ENCODE measurements around the gene RFESD.

The RFESD gene

GRCh38 chr5:95646569-95647431 lies at the start of gene RFESD:
Gene RFESD, plus strand, starts transcription at chr5:95646777. Its CDS starts 5,495 bp downstream, at chr5:95652272.
- peak; percentile 93 to 97 for DNase-seq (ENCODE audit: low read depth in 2 of 2)

DNA sequence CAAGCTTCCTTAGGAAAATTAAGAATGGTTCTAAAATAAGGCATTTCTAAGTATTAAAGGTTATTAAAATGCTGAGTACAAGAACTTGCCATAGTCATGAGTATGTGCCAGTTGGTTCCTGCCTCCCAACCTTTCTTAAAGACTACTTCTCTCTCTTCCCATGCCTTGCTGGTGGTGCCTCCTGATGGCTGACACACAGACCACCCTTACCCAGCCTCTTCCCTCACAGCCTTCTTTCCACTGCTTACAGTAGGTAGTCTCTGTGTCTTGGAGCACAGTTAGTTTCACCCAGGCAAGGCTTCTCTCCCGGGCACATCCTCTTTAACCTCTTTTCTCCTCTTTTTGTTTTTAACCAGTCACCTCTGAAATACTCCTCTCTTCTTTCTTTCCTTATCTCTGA lies 47.3 kb upstream of the RFESD start:
- no peak for DNase-seq (ENCODE audit: low read depth in 2 of 2)

GRCh38 chr5:95600557-95600956 lies 46.0 kb upstream of the RFESD start:
- DNase-seq (ENCODE audit: low read depth in 2 of 2) = no peak

- DNase-seq (ENCODE audit: low read depth in 2 of 2) = no peak
Measured at GRCh38 chr5:95605786-95606185, 40.8 kb upstream of the RFESD start.

GRCh38 chr5:95606419-95606818 lies 40.2 kb upstream of the RFESD start:
- DNase-seq (ENCODE audit: low read depth in 2 of 2) = no peak

DNA sequence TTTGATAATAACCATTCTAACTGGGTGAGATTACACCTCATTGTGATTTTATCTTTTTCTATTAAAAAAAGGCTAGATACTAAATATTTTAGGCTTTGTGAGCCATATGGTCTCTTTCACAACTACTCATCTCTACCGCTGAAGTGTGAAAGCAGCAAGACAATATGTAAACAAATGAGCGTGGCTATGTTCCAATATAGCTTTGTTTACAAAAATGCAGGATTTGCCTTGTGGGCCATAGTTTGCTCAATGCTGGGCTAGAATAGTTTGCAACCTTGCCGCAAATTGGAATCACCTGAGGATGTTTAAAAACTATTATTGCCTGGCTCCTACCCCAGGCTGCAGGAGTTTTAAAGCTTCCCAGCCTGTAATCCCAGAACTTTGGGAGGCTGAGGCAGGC lies 36.9 kb upstream of the RFESD start:
- DNase-seq (ENCODE audit: low read depth in 2 of 2) = no peak

DNA sequence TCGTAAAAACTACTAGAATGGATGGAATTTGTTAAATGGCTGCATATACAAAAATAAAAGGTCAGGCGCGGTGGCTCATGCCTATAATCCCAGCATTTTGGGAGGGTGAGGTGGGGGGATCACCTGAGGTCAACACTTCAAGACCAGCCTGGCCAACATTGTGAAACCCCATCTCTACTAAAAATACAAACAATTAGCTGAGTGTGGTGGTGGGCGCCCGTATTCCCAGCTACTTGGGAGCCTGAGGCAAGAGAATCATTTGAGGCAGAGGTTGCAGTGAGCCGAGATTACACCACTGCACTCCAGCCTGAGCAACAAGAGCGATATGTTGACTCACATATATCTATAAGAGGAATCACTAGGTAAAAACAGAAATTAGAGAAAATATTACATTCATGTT lies 36.0 kb upstream of the RFESD start:
- DNase-seq (ENCODE audit: low read depth in 2 of 2) = no peak

- no peak for DNase-seq (ENCODE audit: low read depth in 2 of 2)
Measured at GRCh38 chr5:95611396-95611795, 35.2 kb upstream of the RFESD start.

GRCh38 chr5:95613514-95613913 lies 33.1 kb upstream of the RFESD start:
- DNase-seq (ENCODE audit: low read depth in 2 of 2) = no peak

DNA sequence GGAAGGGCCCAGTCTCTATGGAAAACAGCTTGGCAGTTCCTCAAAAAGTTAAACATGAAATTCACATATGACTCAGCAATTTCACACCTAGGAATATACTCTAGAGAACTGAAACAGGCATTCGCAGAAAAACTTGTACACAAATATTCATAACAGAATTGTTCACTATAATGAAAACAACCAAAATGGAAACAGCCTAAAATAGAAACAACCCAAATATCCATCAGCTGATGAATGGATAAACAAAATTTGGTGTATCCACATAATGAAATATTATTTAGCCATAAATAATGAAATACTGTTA lies 31.5 kb upstream of the RFESD start:
- DNase-seq (ENCODE audit: low read depth in 2 of 2) = no peak

DNA sequence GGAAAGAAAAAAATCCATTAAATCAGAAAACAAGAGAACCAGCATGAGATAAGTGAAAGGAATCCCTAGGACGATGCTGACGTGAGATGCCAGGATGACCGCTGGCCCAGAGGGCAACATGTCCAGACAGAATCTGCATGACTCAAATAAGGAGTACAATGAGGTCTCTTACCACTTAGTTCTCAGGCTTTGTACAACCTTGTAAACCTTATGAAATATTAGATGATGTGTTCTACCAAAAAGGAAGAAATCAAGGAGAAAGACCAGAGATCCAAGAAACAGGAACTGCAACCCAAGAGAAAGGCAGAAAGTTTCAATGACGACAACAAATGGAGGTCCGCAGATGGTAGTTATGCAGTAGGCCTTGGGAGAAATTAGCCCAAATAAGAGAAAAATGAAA lies 29.5 kb upstream of the RFESD start:
- no peak for DNase-seq (ENCODE audit: low read depth in 2 of 2)

DNA sequence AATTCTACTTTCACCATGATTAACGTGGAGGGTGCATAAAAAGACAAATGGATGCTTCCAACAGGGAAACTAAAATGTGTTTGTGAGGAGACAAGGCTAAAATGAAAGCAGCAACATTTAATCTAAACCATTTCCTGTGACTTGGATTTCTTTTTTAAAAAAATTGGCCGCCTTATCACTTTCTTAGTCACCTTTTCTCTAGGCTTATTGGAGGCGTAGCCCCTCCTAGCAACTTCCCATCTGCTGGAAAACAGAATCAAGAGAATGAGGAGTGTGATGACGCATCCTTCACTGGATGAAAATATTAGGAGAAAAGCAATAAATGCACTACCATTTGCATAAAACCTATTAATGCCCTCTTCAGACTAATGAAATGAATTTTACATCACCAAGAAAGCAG lies 27.5 kb upstream of the RFESD start:
- no peak for DNase-seq (ENCODE audit: low read depth in 2 of 2)

- no peak for DNase-seq (ENCODE audit: low read depth in 2 of 2)
Measured at GRCh38 chr5:95619514-95620029, 27.0 kb upstream of the RFESD start.

- peak; percentile 49 to 53 for DNase-seq (ENCODE audit: low read depth in 2 of 2)
Measured at GRCh38 chr5:95620030-95620869, 26.3 kb upstream of the RFESD start, which contains the start of gene GPR150. Gene GPR150, plus strand, starts transcription at chr5:95620087. Its CDS starts 189 bp downstream, at chr5:95620276.

DNA sequence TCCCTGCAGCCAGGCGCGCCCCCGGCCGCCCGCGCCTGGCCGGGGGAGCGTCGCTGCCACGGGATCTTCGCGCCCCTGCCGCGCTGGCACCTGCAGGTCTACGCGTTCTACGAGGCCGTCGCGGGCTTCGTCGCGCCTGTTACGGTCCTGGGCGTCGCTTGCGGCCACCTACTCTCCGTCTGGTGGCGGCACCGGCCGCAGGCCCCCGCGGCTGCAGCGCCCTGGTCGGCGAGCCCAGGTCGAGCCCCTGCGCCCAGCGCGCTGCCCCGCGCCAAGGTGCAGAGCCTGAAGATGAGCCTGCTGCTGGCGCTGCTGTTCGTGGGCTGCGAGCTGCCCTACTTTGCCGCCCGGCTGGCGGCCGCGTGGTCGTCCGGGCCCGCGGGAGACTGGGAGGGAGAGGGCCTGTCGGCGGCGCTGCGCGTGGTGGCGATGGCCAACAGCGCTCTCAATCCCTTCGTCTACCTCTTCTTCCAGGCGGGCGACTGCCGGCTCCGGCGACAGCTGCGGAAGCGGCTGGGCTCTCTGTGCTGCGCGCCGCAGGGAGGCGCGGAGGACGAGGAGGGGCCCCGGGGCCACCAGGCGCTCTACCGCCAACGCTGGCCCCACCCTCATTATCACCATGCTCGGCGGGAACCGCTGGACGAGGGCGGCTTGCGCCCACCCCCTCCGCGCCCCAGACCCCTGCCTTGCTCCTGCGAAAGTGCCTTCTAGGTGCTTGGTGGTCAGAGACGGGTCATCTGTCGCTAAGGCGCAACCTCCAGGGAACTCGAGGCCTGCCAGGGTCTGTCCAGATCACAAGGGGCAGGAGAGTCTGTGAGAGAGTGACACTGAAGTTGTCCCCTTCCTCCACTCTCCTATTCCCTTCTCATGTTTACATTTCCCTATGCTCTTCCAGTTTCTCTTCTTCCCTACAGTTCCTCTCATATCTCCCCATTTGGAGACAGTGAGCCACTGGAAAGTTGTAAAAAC lies 25.4 kb upstream of the RFESD start:
- DNase-seq (ENCODE audit: low read depth in 2 of 2) = peak; percentile 17 to 26

GRCh38 chr5:95621839-95622629 lies 24.5 kb upstream of the RFESD start:
- DNase-seq (ENCODE audit: low read depth in 2 of 2) = no peak

DNA sequence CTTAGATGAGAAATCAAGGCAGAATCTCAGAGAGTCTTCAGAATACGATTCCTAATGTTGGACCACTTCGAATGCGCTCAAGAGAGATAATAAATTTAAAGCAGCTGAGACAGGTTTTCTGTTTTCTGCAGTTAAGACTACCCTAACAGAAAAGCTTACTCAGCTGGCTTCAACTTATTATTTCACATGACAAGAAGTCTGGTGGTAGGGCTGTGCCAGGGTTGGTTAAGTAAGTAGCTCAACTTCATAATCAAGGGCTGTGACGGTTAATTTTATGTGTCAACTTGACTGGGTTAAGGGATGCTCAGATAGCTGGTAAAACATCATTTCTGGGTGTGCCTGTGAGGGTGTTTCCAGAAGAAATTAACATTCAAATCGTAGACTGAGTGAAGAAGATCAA lies 22.9 kb upstream of the RFESD start:
- no peak for DNase-seq (ENCODE audit: low read depth in 2 of 2)

DNA sequence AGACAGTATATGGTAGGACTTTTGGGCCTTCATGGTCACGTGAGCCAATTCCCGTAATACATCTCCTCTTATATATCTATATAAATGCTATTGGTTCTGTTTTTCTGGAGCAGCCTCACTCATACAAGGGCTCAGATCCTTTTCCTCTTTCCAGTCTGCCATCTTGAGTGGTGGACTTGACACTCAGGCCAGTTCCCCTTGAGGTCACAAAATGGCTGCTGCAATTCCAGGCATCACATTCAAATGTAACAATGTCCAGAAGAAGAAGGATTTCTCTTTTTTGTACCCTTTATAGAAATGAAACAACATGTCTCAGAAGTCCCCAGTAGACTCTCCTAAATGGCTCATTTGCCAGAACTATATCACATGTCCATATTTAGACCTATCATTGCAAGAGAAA lies 22.2 kb upstream of the RFESD start:
- no peak for DNase-seq (ENCODE audit: low read depth in 2 of 2)

DNA sequence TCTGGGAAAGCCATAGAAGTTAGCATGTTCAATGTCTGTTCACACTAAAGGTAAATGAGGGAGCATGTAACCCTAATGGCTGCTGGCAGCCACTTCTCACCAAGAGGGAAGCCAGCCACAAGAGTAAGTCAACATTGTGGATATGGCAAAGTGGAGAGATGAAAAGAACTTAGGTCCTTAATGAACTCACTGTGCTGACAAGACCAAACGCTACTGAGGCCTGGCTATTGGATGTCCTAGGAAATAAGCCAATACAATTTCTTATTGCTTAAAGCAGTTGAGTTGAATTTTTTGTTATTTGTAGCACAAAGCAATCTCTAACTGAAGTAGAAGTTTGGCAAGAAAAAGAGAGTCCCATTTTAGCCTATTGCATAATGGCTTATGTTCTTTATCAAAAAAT lies 19.9 kb upstream of the RFESD start:
- DNase-seq (ENCODE audit: low read depth in 2 of 2) = no peak

DNA sequence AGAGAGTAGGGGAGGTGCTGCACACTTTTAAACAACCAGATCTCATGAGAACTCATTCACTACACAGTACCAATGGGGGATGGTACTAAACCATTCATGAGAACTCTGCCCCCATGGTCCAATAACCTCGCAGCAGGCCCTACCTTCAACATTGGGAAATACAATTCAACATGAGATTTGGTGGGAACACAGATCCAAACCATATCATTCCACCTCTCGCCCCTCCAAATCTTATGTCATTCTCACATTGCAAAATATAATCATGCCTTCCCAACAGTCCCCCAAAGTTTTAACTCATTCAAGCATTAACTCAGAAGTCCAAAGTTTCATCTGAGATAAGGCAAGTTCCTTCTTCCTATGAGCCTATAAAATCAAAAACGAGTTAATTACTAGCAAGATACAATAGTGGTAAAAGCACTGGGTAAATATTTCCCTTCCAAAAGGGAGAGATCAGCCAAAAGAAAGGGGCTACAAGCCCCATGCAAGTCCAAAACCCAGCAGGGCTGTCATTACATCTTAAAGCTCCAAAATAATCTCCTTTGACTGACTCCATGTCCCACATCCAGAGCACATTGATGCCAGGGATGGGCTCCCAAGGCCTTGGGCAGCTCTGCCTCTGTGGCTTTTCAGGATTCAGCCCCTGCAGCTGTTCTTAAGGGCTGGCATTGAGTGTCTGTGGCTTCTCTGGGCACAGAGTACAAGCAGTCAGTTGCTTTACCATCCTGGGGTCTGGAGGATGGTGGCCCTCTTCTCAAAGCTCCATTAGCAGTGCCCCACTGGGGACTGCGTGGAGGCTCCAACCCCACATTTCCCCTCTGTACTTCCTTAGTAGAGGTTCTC lies 18.4 kb upstream of the RFESD start:
- DNase-seq (ENCODE audit: low read depth in 2 of 2) = no peak

Data from stimulated activated CD8-positive, alpha-beta memory T cell treated with anti-CD3 and anti-CD28 coated beads, Interleukin-2, amount 100 ng/mL, for 48 hours (primary cell).